Hematopoietic multipotent progenitor cell treated with erythropoietin and hydrocortisone succinate and interleukin-3 and kit ligand, for 4 days (in vitro differentiated cells): ENCODE measurements around the gene TMEM37.
"Not testable (repeated sequence)": the region's sequence is repeated elsewhere in the genome, so short reads cannot be mapped to it uniquely, and the experiment has no call there.

ENCODE experiments used
- DNase-seq: peaks from one replicate; pipeline ENCODE4 v3.0.0-alpha.2; 2015

TMEM37 gene, protein sequence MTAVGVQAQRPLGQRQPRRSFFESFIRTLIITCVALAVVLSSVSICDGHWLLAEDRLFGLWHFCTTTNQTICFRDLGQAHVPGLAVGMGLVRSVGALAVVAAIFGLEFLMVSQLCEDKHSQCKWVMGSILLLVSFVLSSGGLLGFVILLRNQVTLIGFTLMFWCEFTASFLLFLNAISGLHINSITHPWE

DNA sequence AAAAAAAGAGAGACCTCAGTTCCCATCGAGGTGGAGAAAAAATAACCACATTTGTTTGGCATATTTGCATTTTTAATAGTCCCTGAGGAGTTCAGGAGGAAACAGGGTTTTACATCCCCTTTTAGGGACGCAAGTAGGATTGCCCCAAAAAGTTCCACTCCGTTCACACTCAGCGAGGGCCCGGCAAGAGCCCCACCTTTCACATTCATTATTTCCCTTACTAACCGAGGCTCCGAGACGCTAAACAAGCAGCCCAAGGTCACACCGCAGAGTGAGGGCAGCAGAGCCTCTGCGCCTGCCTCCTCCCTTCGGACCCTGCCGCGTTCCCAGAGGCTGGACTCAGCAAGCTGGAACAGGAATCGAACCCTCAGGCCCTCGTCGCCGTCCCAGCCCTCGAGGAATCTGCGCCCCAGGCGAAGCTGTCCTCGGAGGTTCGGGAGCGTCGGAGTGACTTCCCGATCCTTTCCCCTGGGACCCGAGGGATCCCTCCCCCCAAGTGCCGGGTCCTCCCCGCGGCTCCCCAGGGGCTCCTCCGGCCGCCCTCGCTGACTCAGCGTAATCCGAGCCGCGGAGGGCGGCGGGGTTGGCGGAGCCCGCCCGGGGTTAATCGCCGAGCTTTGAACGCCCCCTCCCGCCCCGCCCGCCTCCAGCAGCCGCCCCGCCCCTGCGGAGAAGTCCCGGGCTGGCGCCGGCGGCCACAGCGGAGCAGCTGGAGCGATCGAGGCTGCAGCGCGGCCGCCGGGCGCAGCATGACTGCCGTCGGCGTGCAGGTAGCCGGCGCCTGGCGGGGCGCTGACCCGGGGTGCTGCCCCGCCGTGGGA is at the start of gene TMEM37:
TSS of gene TMEM37 (plus strand) at position 700 of the 821 bp plus-strand sequence. CDS start at position 750, 50 bp downstream.
- DNase-seq = peak; percentile 78

- DNase-seq = no peak
Measured at GRCh38 chr2:119383410-119384140, 48.1 kb upstream of the TMEM37 start.

GRCh38 chr2:119384971-119385370 is 46.7 kb upstream of the TMEM37 start:
- DNase-seq = no peak

GRCh38 chr2:119385466-119385865 is 46.2 kb upstream of the TMEM37 start:
- no peak for DNase-seq

GRCh38 chr2:119387381-119388129 is 44.1 kb upstream of the TMEM37 start:
- peak; percentile 69 for DNase-seq

- DNase-seq = peak; percentile 41
Measured at GRCh38 chr2:119389615-119390306, 41.9 kb upstream of the TMEM37 start.

- DNase-seq = no peak
Measured at GRCh38 chr2:119393971-119394748, 37.5 kb upstream of the TMEM37 start.

DNA sequence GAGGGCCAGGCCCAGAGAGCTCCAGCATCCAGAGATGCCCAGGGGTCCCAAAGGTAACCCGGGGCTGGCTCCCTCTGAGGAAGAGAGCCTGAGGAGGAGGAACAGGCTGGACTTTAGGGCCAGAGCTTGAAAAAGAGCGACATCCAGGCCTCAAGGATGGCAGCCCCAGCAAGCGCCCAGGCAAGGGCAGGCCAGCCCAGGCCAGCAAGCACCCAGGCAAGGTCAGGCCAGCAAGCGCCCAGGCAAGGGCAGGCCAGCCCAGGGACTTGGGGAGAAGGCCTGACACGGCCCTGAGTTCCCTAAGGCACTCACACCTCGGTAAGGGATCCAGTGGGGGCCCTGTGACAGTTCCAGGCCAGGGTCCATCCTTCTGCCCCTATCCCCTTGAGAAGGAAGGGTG is 34.5 kb upstream of the TMEM37 start:
- DNase-seq = no peak

- no peak for DNase-seq
Measured at GRCh38 chr2:119402106-119402505, 29.5 kb upstream of the TMEM37 start.

DNA sequence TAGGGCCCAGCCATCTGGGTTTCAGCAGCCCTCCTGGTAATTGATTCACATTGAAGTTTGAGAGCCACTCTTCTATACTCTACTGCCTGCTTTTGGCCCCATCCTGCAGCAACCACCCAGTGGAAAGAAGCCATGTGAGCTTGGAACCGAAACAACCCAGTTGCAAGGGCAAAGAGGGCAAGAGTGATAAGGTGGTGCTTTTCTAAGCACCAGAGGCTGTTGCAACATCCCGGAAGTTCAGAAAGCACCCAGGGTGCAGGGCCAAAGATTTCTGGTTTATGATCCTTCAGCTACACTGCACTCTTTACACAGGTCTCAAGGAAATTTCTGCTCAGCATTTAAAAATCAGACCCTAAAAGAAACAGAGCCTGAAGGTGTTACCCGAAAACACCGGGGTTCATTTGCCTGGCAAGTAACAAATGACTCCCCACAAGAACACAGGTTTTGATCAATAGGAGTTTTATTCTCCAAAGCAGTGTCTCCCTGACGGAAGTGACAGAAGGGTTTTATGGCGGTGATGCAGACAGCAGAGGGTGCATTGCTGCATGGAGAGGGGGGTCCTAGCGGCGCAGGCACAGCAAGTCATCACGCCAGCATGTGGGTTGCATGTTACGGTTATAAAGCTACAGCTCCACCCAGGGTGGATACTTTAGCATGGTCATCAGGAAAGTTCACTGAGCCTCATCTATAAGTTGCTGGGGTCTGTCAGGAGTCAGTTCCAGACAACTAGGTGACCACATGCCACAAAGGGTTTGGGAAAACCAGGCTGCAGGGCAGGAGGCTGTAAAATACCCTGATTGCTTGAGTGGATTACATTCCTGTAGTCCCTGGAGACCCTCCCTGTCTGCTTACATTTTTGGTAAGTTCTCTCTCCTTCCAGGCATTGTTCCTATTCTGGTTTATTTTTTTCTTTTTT is 28.8 kb upstream of the TMEM37 start:
- DNase-seq = no peak

- DNase-seq = not testable (repeated sequence)
Measured at GRCh38 chr2:119403618-119404017, 28.0 kb upstream of the TMEM37 start.

- DNase-seq = no peak
Measured at GRCh38 chr2:119405151-119405550, 26.5 kb upstream of the TMEM37 start.

DNA sequence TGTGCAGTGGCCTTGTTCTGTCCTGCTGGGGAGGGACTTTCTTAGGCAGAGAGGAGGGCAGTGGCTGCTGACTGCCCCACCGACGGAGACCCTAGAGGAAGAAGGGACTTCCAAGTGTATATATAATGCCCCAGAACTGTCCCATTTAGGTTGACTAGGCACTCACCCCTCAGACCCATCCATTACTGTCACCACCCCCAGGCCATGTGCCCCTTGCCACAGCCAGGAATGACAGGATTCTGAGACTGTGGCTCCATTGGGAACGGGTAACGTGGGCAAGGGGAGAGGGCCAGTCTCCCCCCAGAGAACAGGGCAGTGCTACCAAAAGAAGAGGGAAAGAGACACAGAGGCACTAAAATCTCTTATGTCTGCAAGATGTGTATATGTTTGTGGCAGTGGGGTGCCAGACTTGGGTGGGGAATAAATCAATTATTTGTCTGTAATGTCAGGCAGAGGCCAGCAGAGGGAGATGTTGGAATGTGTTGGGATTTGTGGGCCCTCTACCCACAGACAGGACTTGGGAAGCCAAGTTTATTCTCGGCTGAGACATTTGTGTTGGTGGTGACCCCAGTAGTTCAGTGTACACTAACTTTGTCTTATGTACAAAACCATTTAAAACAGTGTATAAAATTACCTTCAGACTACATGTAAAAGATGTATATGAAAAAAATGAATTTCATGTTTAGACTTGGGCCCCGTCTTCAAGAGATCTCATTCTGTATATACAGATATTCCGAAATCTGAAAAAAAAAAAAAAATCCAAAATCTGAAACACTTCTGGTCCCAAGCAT is 24.0 kb upstream of the TMEM37 start:
- DNase-seq = peak; percentile 79

DNA sequence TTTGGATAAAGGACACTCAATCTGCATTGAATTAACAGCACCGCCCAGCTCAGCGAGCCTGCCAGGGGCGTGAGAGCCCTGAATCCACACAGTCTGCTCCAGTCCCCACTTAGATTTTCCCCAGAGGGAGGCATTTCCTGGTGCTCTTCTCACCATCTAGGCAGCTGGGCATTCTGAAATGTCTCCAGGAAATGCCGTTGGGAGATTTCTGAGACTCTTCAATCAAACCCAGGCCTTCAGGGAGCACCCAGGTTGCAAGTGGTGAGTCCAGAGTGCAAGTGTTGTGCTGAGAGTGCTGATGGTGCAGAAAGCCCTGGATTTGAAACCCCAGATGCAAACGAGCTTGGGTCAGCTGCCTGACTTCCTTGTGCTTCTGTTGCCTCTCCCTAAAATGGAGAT is 23.4 kb upstream of the TMEM37 start:
- DNase-seq = no peak

- no peak for DNase-seq
Measured at GRCh38 chr2:119409506-119409905, 22.1 kb upstream of the TMEM37 start.

GRCh38 chr2:119414894-119415293 is 16.8 kb upstream of the TMEM37 start:
- DNase-seq = no peak

DNA sequence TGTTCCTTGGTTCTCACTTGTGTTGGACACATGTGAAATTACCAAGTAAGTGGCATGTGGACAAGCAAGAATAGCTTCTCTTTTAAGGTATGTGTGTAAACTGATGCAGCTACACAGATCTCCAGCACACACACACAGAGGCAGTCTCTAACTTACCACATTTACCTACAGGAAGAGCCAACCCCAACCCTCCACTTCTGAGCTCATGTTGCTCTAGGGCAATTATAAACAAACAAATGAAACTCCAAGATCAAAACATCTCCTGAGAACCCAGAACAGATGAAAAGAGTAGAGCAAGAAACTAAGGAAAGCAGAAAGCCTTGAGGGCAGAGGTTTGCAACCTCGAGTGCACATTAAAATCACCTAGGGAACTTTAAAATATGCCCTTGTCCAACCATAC is 16.0 kb upstream of the TMEM37 start:
- no peak for DNase-seq

- DNase-seq = no peak
Measured at GRCh38 chr2:119416299-119416923, 15.2 kb upstream of the TMEM37 start.

GRCh38 chr2:119417908-119418307 is 13.7 kb upstream of the TMEM37 start:
- no peak for DNase-seq
